HG03095 (cell line): ENCODE results near the gene H19.

Source experiments
- ATAC-seq: cut with Tn5 transposase; IDR thresholded peaks from one replicate; pipeline ENCODE4 v1.9.1; 2021; ENCODE audit warnings: moderate library complexity; ENCODE audit not compliant: unreplicated experiment

H19 gene

GRCh38 chr11:1948389-1948788, 49.3 kb downstream of the H19 start:
- no peak for ATAC-seq

GRCh38 chr11:1947592-1948237, 49.9 kb downstream of the H19 start:
- no peak for ATAC-seq

- no peak for ATAC-seq
These were observed 50.7 kb downstream of the H19 start, which contains the start of gene MRPL23 for GRCh38 chr11:1946812-1947484. MRPL23 (plus strand) TSS chr11:1947332; CDS start chr11:1947363, 31 bp downstream.
